Measurements from ENCODE around the gene SPATA31D4. TPM values are rescaled to one million over a fixed set of nuclear protein-coding genes. Genes with fewer than 3 reads are reported as not detected.

Gene SPATA31D4
- total and polyA plus RNA-seq, 10 of the 15 experiments (the other 5 are each of a cell fraction or from before 2014, with no cell fraction given) = not detected

GRCh38 chr9:81953096-81953495 lies 24.9 kb downstream of the SPATA31D4 start (continued):
- no peak for TF ChIP-seq SUPT20H (IDR thresholded peaks at IDR 0.05; ENCODE audit: borderline replicate concordance, control insufficient read depth, low read depth, low read length)

DNA sequence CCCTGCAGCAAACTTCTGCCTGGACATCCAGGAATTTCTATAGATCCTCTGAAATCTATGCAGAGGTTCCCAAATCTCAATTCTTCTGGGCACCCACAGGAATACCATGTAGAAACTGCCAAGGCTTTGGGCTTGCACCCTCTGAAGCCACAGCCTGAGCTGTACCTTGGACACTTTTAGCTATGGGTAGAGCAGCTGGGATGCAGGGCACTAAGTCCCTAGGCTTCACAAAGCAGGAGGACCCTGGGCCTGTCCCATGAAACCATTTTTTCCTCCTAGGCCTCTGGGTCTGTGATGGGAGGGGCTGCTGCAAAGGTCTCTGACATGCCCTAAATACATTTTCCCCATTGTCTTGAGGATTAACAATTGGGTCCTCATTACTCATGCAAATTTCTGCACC lies 27.4 kb downstream of the SPATA31D4 start:
- Histone ChIP-seq H3K9me3 (replicated peaks; ENCODE audit: control insufficient read depth, insufficient read depth, low read length) (no peaks in the 10 kb centered on the region; the same call in 2 of the 3 replicates), H3K36me3 (ENCODE audit: control insufficient read depth in 2 of 2, insufficient read depth in 2 of 2, low read length in 1 of 2) (no peaks in the 10 kb centered on the region), H3K4me3 (no peak overlapping the region), H3K9ac (ENCODE audit: control insufficient read depth, insufficient read depth, low read length) (no peak overlapping the region), H3K79me2 (ENCODE audit: control insufficient read depth, insufficient read depth, low read length) (no peaks in the 10 kb centered on the region), H3K27me3 (replicated peaks in 1 of 2; ENCODE audit: control insufficient read depth in 2 of 2, insufficient read depth in 2 of 2, low read length in 1 of 2) (no peaks in the 10 kb centered on the region), H3K27ac (ENCODE audit: control insufficient read depth, insufficient read depth) (no peak overlapping the region), H4K20me1 (ENCODE audit: control insufficient read depth, insufficient read depth) (no peaks in the 10 kb centered on the region), H3K4me1 (ENCODE audit: control insufficient read depth, insufficient read depth, low read length) (no peaks in the 10 kb centered on the region), H2AFZ (ENCODE audit: control insufficient read depth, low read depth, low read length) (no peak overlapping the region), H3K4me2 (ENCODE audit: control insufficient read depth, insufficient read depth) (no peak overlapping the region)
- FAIRE-seq (no peak), ATAC-seq (no peak), DNase-seq (ENCODE audit: low read depth, low spot score) (no peak)
- SMC1A ChIA-PET (ENCODE audit: uncharacterized antibody, unreplicated experiment) = no interaction called here
- in situ Hi-C loops (cut with MboI) (loop anchor here (25.0 kb wide), 1 partner anchor 107 kb away; no protein-coding TSS in a partner anchor), intact Hi-C loops (cut with micrococcal nuclease; ENCODE audit: unreplicated experiment) (no loop called here)
- POLR2A ChIA-PET = no interaction called here
- TF ChIP-seq SRF (IDR thresholded peaks at IDR 0.05; ENCODE audit: low read depth in 2 of 2, low read length in 2 of 2) (no peak), SMC3 (IDR thresholded peaks at IDR 0.05; ENCODE audit: borderline replicate concordance, low read length) (no peak), MEF2A (IDR thresholded peaks at IDR 0.05; ENCODE audit: insufficient read depth, low read depth, low read length) (no peak), ESRRA (IDR thresholded peaks at IDR 0.05; ENCODE audit: low read length) (no peak), TCF12 (IDR thresholded peaks at IDR 0.05; ENCODE audit: low read depth, low read length) (no peak), SREBF1 (IDR thresholded peaks at IDR 0.05; ENCODE audit: low read length) (no peak), EED (IDR thresholded peaks at IDR 0.05; ENCODE audit: low read depth) (no peak), TCF3 (IDR thresholded peaks at IDR 0.05; ENCODE audit: borderline replicate concordance, insufficient read depth, low read depth, low read length) (no peak), SIN3A (IDR thresholded peaks at IDR 0.05; ENCODE audit: low read depth, low read length) (no peak), CBX3 (IDR thresholded peaks at IDR 0.05; ENCODE audit: borderline replicate concordance, low read depth) (no peak), HCFC1 (IDR thresholded peaks at IDR 0.05; ENCODE audit: low read length) (no peak)
- CTCF ChIA-PET = no interaction called here
- RAD21 ChIA-PET (ENCODE audit: unreplicated experiment) = no interaction called here
- BruUV-seq (replicated peaks) = no TSS peak
